GM18511 (cell line): ENCODE data around the gene ZNF664.
"Not testable (repeated sequence)": the region's sequence is repeated elsewhere in the genome, so short reads cannot be mapped to it uniquely, and the experiment has no call there.

Experiments
- ATAC-seq: cut with Tn5 transposase; IDR thresholded peaks from one replicate; pipeline ENCODE4 v1.9.1; 2021; ENCODE audit warnings: mild to moderate bottlenecking, moderate library complexity; ENCODE audit not compliant: unreplicated experiment

Gene ZNF664

GRCh38 chr12:123941000-123941399 is 32.0 kb upstream of the ZNF664 start:
- no peak for ATAC-seq

- ATAC-seq, result no peak
These were observed 31.3 kb upstream of the ZNF664 start for GRCh38 chr12:123941624-123942237.

- ATAC-seq, result no peak
These were observed 30.8 kb upstream of the ZNF664 start for GRCh38 chr12:123942238-123942653.

- no peak for ATAC-seq
These were observed 29.9 kb upstream of the ZNF664 start for GRCh38 chr12:123942911-123943648.

GRCh38 chr12:123943816-123944215 is 29.2 kb upstream of the ZNF664 start:
- ATAC-seq, result no peak

- ATAC-seq, result no peak
These were observed 28.3 kb upstream of the ZNF664 start for GRCh38 chr12:123944696-123945095.

- ATAC-seq, result no peak
These were observed 27.5 kb upstream of the ZNF664 start for GRCh38 chr12:123945287-123946151.

- ATAC-seq, result no peak
These were observed 26.9 kb upstream of the ZNF664 start for GRCh38 chr12:123946152-123946515.

- ATAC-seq, result not testable (repeated sequence)
These were observed 26.2 kb upstream of the ZNF664 start for GRCh38 chr12:123946516-123947505.

- not testable (repeated sequence) for ATAC-seq
These were observed 25.5 kb upstream of the ZNF664 start for GRCh38 chr12:123947531-123947930.

GRCh38 chr12:123948401-123948795 is 24.6 kb upstream of the ZNF664 start:
- no peak for ATAC-seq

GRCh38 chr12:123948796-123949769 is 23.9 kb upstream of the ZNF664 start:
- ATAC-seq, result no peak

- no peak for ATAC-seq
These were observed 23.2 kb upstream of the ZNF664 start for GRCh38 chr12:123949770-123950165.

- ATAC-seq, result no peak
These were observed 22.3 kb upstream of the ZNF664 start for GRCh38 chr12:123950476-123951349.

- ATAC-seq, result no peak
These were observed 21.5 kb upstream of the ZNF664 start for GRCh38 chr12:123951467-123951866.

- ATAC-seq, result no peak
These were observed 21.0 kb upstream of the ZNF664 start for GRCh38 chr12:123952037-123952436.

- ATAC-seq, result no peak
These were observed 18.2 kb upstream of the ZNF664 start for GRCh38 chr12:123954647-123955350.

GRCh38 chr12:123956249-123956648 is 16.8 kb upstream of the ZNF664 start:
- no peak for ATAC-seq
